Keratinocyte (primary cell): ENCODE data around the gene GZMB.

Experiments used
- EZH2 ChIP-seq: IDR thresholded peaks from one replicate; pipeline ENCODE4 v1.6.1; 2012; ENCODE audit warnings: inconsistent platforms, mild to moderate bottlenecking, low read length, moderate library complexity
- TF ChIP-seq, protein P1 (sequence below), 3 experiments: IDR thresholded peaks in 1 of 3; conservative IDR thresholded peaks in 1 of 3; optimal IDR thresholded peaks in 1 of 3; 2 replicates in 2 of 3; 3 replicates in 1 of 3; pipeline versions ENCODE3 to v1.5.1; 2011; ENCODE audit warnings: low read length in 3 of 3, mild to moderate bottlenecking in 3 of 3, moderate library complexity in 2 of 3, control low read depth in 1 of 3, inconsistent platforms in 1 of 3; ENCODE audit not compliant: insufficient read depth in 2 of 3; ENCODE audit errors: extremely low read depth in 1 of 3

DNA sequence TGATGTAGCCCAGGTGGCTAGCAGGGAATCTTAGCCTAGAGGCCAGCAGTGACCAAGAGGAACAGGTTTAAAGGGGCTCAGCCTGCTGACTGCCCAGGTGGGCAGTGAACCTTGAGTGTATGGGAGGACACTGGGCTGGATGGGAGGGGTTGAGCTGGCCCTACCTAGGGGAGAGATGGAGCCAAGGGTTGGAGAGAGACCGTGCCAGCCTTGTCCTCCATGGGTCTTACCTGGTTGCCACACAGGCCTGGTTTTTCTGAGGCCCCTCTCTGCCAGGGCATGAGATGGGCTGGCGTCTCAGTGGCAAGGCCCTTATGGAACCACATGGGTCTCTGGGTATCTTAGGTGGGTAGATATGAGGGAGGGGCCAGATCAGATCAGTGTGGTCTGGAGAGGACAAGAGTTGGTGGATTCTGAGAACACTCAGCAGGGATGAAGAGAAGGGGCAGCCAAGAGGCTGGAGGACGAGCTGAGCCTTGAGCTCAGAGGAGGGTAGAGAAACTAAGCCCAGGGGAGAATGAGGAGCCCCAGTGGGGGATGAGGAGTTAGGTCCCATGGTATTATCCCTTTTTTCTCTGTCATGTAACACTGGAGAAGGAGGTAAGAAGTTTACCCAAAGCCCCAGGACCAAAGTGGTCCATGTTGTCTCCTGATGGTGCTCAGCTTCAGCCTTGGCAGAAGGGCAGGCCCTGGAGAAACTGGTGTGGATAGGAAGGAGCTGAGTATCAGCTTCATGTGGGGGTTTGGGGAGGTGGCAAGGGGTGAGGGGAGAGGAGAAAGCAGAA lies 3.7 kb downstream of the GZMB start:
- TF ChIP-seq, protein P1, sequence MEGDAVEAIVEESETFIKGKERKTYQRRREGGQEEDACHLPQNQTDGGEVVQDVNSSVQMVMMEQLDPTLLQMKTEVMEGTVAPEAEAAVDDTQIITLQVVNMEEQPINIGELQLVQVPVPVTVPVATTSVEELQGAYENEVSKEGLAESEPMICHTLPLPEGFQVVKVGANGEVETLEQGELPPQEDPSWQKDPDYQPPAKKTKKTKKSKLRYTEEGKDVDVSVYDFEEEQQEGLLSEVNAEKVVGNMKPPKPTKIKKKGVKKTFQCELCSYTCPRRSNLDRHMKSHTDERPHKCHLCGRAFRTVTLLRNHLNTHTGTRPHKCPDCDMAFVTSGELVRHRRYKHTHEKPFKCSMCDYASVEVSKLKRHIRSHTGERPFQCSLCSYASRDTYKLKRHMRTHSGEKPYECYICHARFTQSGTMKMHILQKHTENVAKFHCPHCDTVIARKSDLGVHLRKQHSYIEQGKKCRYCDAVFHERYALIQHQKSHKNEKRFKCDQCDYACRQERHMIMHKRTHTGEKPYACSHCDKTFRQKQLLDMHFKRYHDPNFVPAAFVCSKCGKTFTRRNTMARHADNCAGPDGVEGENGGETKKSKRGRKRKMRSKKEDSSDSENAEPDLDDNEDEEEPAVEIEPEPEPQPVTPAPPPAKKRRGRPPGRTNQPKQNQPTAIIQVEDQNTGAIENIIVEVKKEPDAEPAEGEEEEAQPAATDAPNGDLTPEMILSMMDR (optimal IDR thresholded peaks at IDR 0.05 in 1 of 3, IDR thresholded peaks at IDR 0.05 in 1 of 3, conservative IDR thresholded peaks at IDR 0.05 in 1 of 3; ENCODE audit: extremely low read depth in 1 of 3, insufficient read depth in 2 of 3, low read length in 3 of 3) = no peak
- no peak for TF ChIP-seq EZH2
